ENCODE results near the gene ICAM5. TPM values are rescaled to one million over a fixed set of nuclear protein-coding genes. Genes with fewer than 3 reads are reported as not detected.

Gene ICAM5
- total RNA-seq, 1 experiment from 2014 or later = 1.6 TPM

GRCh38 chr19:10320602-10321416 lies 31.1 kb downstream of the ICAM5 start:
- H3K14ac ChIP-seq (ENCODE audit: insufficient read depth, low read length) = no peak overlapping the region
- no peak overlapping the region for H2AFZ ChIP-seq (ENCODE audit: low read length)
- Mint-ChIP-seq H3K36me3 (ENCODE audit: insufficient read depth in 1 of 3, low read depth in 3 of 3) (peaks cover 25 to 70% (median 50%) of the 10 kb centered on the region in 3 experiments), H3K27me3 (ENCODE audit: low read depth) (peaks cover 1% of the 10 kb centered on the region), H3K4me1 (peaks cover 5 to 6% of the 10 kb centered on the region in 2 experiments), H3K4me3 (no peak overlapping the region), H3K9me3 (no peaks in the 10 kb centered on the region; a peak in 1 of 5 replicates), H3K27ac (no peak overlapping the region)
- no peak overlapping the region for H4K91ac ChIP-seq (ENCODE audit: insufficient read length, low read depth, low read length)
- H3K18ac ChIP-seq (ENCODE audit: insufficient read length, low read depth, low read length) = no peak overlapping the region
- H3K4me1 ChIP-seq (ENCODE audit: insufficient read depth, low read length) = no peaks in the 10 kb centered on the region
- H2BK20ac ChIP-seq (ENCODE audit: low read depth, low read length, poor library complexity, severe bottlenecking) = no peak overlapping the region
- DNase-seq = no peak
- H4K5ac ChIP-seq (ENCODE audit: insufficient read length, low read depth, low read length) = no peak overlapping the region
- no peak overlapping the region for H2BK15ac ChIP-seq (ENCODE audit: low read depth, low read length)
- no peak overlapping the region for H3T11ph ChIP-seq (ENCODE audit: low read length)
- no peak overlapping the region for H3K4ac ChIP-seq (ENCODE audit: low read depth, low read length)
- H3K79me2 ChIP-seq (ENCODE audit: insufficient read depth, low read length) = no peaks in the 10 kb centered on the region
- H3K4me2 ChIP-seq (ENCODE audit: insufficient read depth, insufficient read length, low read length) = no peak overlapping the region
- TF ChIP-seq CTCF (conservative IDR thresholded peaks at IDR 0.05) = no peak
- no peak overlapping the region for H3K27ac ChIP-seq (ENCODE audit: insufficient read length, low read depth, low read length)
- no CpG with 5 or more reads among the region's 32 CpGs for WGBS (ENCODE audit: extremely low coverage, insufficient read length, low lambda C conversion rate)
- no peaks in the 10 kb centered on the region for H3K79me1 ChIP-seq (ENCODE audit: insufficient read depth, low read depth, low read length, poor library complexity, severe bottlenecking)
- H4K8ac ChIP-seq (replicated peaks; ENCODE audit: insufficient read length, low read depth, low read length) = no peak overlapping the region
- no peak overlapping the region for H2BK5ac ChIP-seq (ENCODE audit: insufficient read length, low read length)
- no peak overlapping the region for H3K23ac ChIP-seq (ENCODE audit: insufficient read length, low read depth, low read length)
- no peak overlapping the region for H2AK5ac ChIP-seq (ENCODE audit: insufficient read length, low read length)
- no peaks in the 10 kb centered on the region for H3K23me2 ChIP-seq (ENCODE audit: insufficient read length, low read depth, low read length, poor library complexity, severe bottlenecking)
- no peak overlapping the region for H2BK120ac ChIP-seq (ENCODE audit: low read depth, low read length, poor library complexity, severe bottlenecking)
- H3K27me3 ChIP-seq (ENCODE audit: insufficient read depth, low read length) = no peaks in the 10 kb centered on the region
- H3K9me3 ChIP-seq (ENCODE audit: control insufficient read depth, low read depth, low read length) = no peaks in the 10 kb centered on the region
- H3K56ac ChIP-seq (ENCODE audit: insufficient read length, low read depth, low read length) = no peak overlapping the region
- no peaks in the 10 kb centered on the region for H4K20me1 ChIP-seq (ENCODE audit: control insufficient read depth, insufficient read depth, insufficient read length)
- no peak overlapping the region for H2BK12ac ChIP-seq (ENCODE audit: insufficient read length, low read depth, low read length)
- no peak overlapping the region for H3K9ac ChIP-seq (ENCODE audit: extremely low read depth, insufficient read length, low read length)
